PC-9 (cell line): Measurements from ENCODE around the gene NKAIN2.

ENCODE experiments used
- CTCF ChIP-seq: fragments of 200-600 bp; sonication (generic); conservative IDR thresholded peaks from 2 replicates; pipeline ENCODE4 v1.6.1; 2017; ENCODE audit warnings: mixed run types, antibody characterized with exemption, mild to moderate bottlenecking, moderate library complexity
- EZH2 ChIP-seq: fragments of 200-600 bp; sonication (generic); IDR thresholded peaks from 2 replicates; pipeline ENCODE4 v1.8.0; 2017; ENCODE audit warnings: antibody characterized with exemption, low read depth

GRCh38 chr6:123855506-123855905 is 51.8 kb downstream of the NKAIN2 start:
- TF ChIP-seq CTCF, result no peak
- no peak for TF ChIP-seq EZH2
